GDM1 (cell line): ENCODE data around the gene GNG12.

ENCODE experiments used
- DNase-seq: peaks from one replicate; lab custom pipeline; 2025; lab: John Stamatoyannopoulos, UW

The GNG12 gene

GRCh38 chr1:67840449-67840848, 7.2 kb upstream of the GNG12 start:
- no peak for DNase-seq

- DNase-seq = no peak
Observed at GRCh38 chr1:67839826-67840225, 6.6 kb upstream of the GNG12 start.

GRCh38 chr1:67838180-67838910, 5.1 kb upstream of the GNG12 start:
- DNase-seq = no peak

GRCh38 chr1:67836769-67837168, 3.5 kb upstream of the GNG12 start:
- DNase-seq = no peak

- no peak for DNase-seq
Observed at GRCh38 chr1:67835663-67836452, 2.6 kb upstream of the GNG12 start.

GRCh38 chr1:67834246-67834877, 1.1 kb upstream of the GNG12 start:
- DNase-seq = no peak

- DNase-seq = no peak
Observed at GRCh38 chr1:67833602-67833940, 304 bp upstream of the GNG12 start.

- no peak for DNase-seq
Observed at GRCh38 chr1:67831850-67832513, 1.3 kb downstream of the GNG12 start.

GRCh38 chr1:67830928-67831830, 2.1 kb downstream of the GNG12 start:
- DNase-seq = no peak

- no peak for DNase-seq
Observed at GRCh38 chr1:67830226-67830625, 3.0 kb downstream of the GNG12 start.

- no peak for DNase-seq
Observed at GRCh38 chr1:67827688-67828087, 5.6 kb downstream of the GNG12 start.

GRCh38 chr1:67825591-67825990, 7.7 kb downstream of the GNG12 start:
- no peak for DNase-seq

GRCh38 chr1:67824766-67825165, 8.5 kb downstream of the GNG12 start:
- DNase-seq = no peak

GRCh38 chr1:67823615-67824014, 9.7 kb downstream of the GNG12 start:
- DNase-seq = no peak

GRCh38 chr1:67821263-67821662, 12.0 kb downstream of the GNG12 start:
- no peak for DNase-seq

GRCh38 chr1:67818725-67819301, 14.5 kb downstream of the GNG12 start:
- no peak for DNase-seq

- DNase-seq = no peak
Observed at GRCh38 chr1:67818162-67818561, 15.1 kb downstream of the GNG12 start.

- no peak for DNase-seq
Observed at GRCh38 chr1:67817319-67817718, 15.9 kb downstream of the GNG12 start.

GRCh38 chr1:67816506-67816905, 16.8 kb downstream of the GNG12 start:
- no peak for DNase-seq

- DNase-seq = no peak
Observed at GRCh38 chr1:67816095-67816475, 17.2 kb downstream of the GNG12 start.
